ENCODE data around the gene AUTS2.
A peak's percentile ranks its signal among the peaks of the same experiment; 100 is the strongest.

Gene AUTS2

GRCh38 chr7:70568674-70569334 is 970.5 kb downstream of the AUTS2 start:
- no peak for TF ChIP-seq POLR2A (IDR thresholded peaks at IDR 0.05; ENCODE audit: low read depth, low read length)
- no peak for TF ChIP-seq POLR2AphosphoS5 (IDR thresholded peaks at IDR 0.05; ENCODE audit: low read depth, low read length)
- no peak for TF ChIP-seq PAX5 (IDR thresholded peaks at IDR 0.05; ENCODE audit: insufficient read depth, low read length, severe bottlenecking)
- no peak for TF ChIP-seq TAF1 (IDR thresholded peaks at IDR 0.05; ENCODE audit: low read depth, low read length)
- TF ChIP-seq POU2F2 (IDR thresholded peaks at IDR 0.05; ENCODE audit: low read depth, low read length), result no peak
- TF ChIP-seq SPI1 (IDR thresholded peaks at IDR 0.05; ENCODE audit: low read depth, low read length), result no peak
- DNase-seq (ENCODE audit: insufficient read length, low spot score) (no peak), FAIRE-seq (no peak)

DNA sequence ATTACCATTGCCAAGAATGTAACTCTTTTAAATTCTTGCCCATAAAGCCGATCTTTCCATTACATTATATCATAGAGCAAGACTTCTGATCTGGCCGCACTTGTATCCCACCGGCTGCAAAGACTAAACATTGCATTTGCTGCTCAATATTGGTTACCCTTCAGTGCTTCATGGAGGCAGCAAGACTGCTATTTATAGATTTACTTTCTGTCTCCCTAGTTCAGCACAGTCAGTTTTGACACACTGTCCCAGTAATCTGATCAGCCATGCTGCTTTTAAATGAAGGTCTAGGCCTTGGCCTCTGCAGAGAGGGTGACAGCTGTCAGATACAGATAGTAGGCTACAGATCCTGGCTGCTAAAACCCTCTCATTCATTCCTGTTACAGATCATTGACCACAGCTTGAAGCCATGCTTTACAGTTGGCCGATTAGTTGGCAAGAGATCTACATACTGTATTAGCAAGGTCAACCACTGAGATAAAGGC is 971.1 kb downstream of the AUTS2 start:
- no peak for DNase-seq (ENCODE audit: insufficient read length, low spot score)
- peak; percentile 26 for FAIRE-seq
- TF ChIP-seq TAF1 (IDR thresholded peaks at IDR 0.05; ENCODE audit: low read depth, low read length) (no peak), PAX5 (IDR thresholded peaks at IDR 0.05; ENCODE audit: insufficient read depth, low read length, severe bottlenecking) (no peak), SPI1 (IDR thresholded peaks at IDR 0.05; ENCODE audit: low read depth, low read length) (no peak), POLR2AphosphoS5 (IDR thresholded peaks at IDR 0.05; ENCODE audit: low read depth, low read length) (no peak), POU2F2 (IDR thresholded peaks at IDR 0.05; ENCODE audit: low read depth, low read length) (no peak), POLR2A (IDR thresholded peaks at IDR 0.05; ENCODE audit: low read depth, low read length) (no peak)

DNA sequence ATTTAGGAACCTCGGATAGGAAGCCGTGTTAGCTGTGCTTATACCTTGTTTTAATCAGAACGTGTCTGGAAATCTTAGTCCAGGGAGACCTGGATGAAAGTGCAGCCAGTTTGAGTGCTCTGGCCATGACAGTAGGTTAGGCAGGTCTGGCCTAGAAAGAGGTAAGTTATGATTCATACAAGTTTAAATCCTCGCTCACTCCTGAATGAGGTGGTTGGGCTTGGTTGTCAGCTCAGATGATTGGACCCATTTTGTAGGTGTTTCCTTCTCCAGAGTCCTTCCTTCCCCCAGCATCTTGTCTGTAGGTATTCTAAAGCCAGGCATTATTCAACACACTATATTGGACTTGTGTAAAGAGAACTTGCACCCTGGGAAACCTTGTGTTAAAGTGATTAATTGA is 971.8 kb downstream of the AUTS2 start:
- TF ChIP-seq PAX5 (IDR thresholded peaks at IDR 0.05; ENCODE audit: insufficient read depth, low read length, severe bottlenecking) (no peak), POLR2A (IDR thresholded peaks at IDR 0.05; ENCODE audit: low read depth, low read length) (no peak), POLR2AphosphoS5 (IDR thresholded peaks at IDR 0.05; ENCODE audit: low read depth, low read length) (no peak), SPI1 (IDR thresholded peaks at IDR 0.05; ENCODE audit: low read depth, low read length) (no peak), TAF1 (IDR thresholded peaks at IDR 0.05; ENCODE audit: low read depth, low read length) (no peak), POU2F2 (IDR thresholded peaks at IDR 0.05; ENCODE audit: low read depth, low read length) (no peak)
- DNase-seq (ENCODE audit: insufficient read length, low spot score) (no peak), FAIRE-seq (peak; percentile 26)

DNA sequence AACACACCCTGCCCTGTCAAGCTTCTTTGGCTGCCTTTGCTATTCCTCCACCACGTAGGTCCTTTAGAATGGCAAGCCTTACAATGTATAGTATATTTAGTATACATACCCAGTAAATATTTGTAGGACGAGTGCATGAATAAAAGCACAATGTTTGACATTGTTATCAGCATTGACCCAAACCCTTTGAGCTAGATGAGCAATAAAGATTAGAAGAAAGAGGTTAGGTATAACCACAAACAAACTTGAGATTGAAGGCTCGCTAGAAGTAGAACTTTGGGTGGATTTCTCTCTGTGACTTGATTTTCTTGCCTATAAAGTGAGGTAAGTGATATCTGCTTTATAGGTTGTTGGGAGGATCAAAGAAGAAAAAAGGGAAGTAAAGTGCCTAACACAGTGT is 972.7 kb downstream of the AUTS2 start:
- no peak for FAIRE-seq
- TF ChIP-seq POU2F2 (IDR thresholded peaks at IDR 0.05; ENCODE audit: low read depth, low read length), result no peak
- no peak for TF ChIP-seq TAF1 (IDR thresholded peaks at IDR 0.05; ENCODE audit: low read depth, low read length)
- no peak for TF ChIP-seq POLR2A (IDR thresholded peaks at IDR 0.05; ENCODE audit: low read depth, low read length)
- TF ChIP-seq POLR2AphosphoS5 (IDR thresholded peaks at IDR 0.05; ENCODE audit: low read depth, low read length), result no peak
- no peak for DNase-seq (ENCODE audit: insufficient read length, low spot score)

DNA sequence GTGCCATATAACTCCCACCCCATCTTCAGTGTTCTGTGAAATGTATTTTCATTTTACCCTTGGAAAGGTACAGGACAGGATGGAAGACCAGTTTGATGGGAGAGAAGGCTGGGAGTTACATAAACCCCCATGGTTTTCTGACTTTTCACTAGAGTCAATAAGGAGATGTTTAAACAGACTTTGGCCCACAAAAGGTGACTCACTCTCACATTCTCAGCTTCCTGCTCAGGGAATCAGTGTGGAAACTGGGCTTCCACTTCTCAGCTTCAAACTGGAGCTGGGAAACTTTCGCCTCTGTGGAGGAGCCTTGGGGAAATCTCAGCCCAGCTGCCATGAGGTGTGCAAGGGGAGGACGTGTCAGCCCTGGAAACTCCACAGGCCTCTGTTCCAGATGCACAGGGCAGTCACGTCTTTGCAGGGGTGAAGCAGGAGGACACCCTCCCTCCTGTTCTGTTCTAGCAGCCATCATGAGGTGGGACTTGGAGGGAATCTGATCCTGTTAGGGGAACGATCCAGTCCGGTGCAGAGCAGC is 973.2 kb downstream of the AUTS2 start:
- TF ChIP-seq TAF1 (IDR thresholded peaks at IDR 0.05; ENCODE audit: low read depth, low read length), result no peak
- no peak for TF ChIP-seq POLR2AphosphoS5 (IDR thresholded peaks at IDR 0.05; ENCODE audit: low read depth, low read length)
- TF ChIP-seq POU2F2 (IDR thresholded peaks at IDR 0.05; ENCODE audit: low read depth, low read length), result no peak
- no peak for DNase-seq (ENCODE audit: insufficient read length, low spot score)
- FAIRE-seq, result no peak

- TF ChIP-seq POLR2AphosphoS5 (IDR thresholded peaks at IDR 0.05; ENCODE audit: low read depth, low read length) (no peak), PAX5 (IDR thresholded peaks at IDR 0.05; ENCODE audit: insufficient read depth, low read length, severe bottlenecking) (no peak), SPI1 (IDR thresholded peaks at IDR 0.05; ENCODE audit: low read depth, low read length) (no peak), POU2F2 (IDR thresholded peaks at IDR 0.05; ENCODE audit: low read depth, low read length) (no peak), POLR2A (IDR thresholded peaks at IDR 0.05; ENCODE audit: low read depth, low read length) (no peak)
- no peak for FAIRE-seq
- no peak for DNase-seq (ENCODE audit: insufficient read length, low spot score)
Observed at GRCh38 chr7:70571961-70572360, 973.7 kb downstream of the AUTS2 start.

DNA sequence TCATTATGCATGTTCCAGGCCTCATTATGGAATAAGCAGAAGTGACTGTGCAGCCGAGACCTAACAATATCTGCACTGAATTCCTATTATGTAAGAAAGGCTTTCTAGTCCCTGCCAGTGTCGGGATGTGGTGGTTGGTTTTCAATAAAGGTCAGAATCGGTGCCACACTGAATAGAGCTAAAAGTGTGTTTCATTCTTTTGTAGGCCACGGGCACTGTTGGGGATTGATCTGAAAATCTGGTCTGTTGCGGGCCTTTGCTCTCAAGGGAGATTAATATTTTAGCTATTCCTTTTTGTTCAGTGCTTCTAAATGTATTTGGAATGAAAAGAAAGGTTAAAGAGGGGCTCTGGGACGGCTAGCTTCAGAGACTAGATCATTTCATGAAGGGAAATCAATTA is 974.3 kb downstream of the AUTS2 start:
- TF ChIP-seq POLR2AphosphoS5 (IDR thresholded peaks at IDR 0.05; ENCODE audit: low read depth, low read length) (no peak), SPI1 (IDR thresholded peaks at IDR 0.05; ENCODE audit: low read depth, low read length) (no peak), PAX5 (IDR thresholded peaks at IDR 0.05; ENCODE audit: insufficient read depth, low read length, severe bottlenecking) (no peak), POLR2A (IDR thresholded peaks at IDR 0.05; ENCODE audit: low read depth, low read length) (no peak)
- FAIRE-seq (no peak), DNase-seq (ENCODE audit: insufficient read length, low spot score) (no peak)

- DNase-seq (ENCODE audit: insufficient read length, low spot score), result no peak
- TF ChIP-seq POLR2A (IDR thresholded peaks at IDR 0.05; ENCODE audit: low read depth, low read length) (no peak), POU2F2 (IDR thresholded peaks at IDR 0.05; ENCODE audit: low read depth, low read length) (no peak), PAX5 (IDR thresholded peaks at IDR 0.05; ENCODE audit: insufficient read depth, low read length, severe bottlenecking) (no peak), SPI1 (IDR thresholded peaks at IDR 0.05; ENCODE audit: low read depth, low read length) (no peak), TAF1 (IDR thresholded peaks at IDR 0.05; ENCODE audit: low read depth, low read length) (no peak), POLR2AphosphoS5 (IDR thresholded peaks at IDR 0.05; ENCODE audit: low read depth, low read length) (no peak)
- no peak for FAIRE-seq
Observed at GRCh38 chr7:70573071-70573661, 974.9 kb downstream of the AUTS2 start.

DNA sequence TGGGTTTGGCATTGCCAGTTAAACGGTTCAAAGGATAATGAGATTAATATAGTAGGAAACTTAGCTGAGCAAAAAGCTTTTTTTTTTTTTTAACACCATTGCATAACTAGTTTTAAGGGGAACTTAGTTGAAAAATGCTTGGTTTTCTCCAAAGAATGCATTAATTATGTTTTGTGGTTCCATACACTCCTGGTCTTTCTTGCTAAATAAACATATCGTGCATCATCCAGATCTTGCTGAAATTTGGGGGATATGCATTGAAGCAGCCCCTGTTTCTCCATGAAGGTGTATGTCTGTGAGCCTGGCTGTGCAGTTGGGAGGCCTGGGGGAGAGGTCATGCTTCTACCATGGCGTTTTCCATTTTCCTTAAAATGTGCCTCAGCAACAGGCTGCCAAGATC is 975.4 kb downstream of the AUTS2 start:
- no peak for DNase-seq (ENCODE audit: insufficient read length, low spot score)
- FAIRE-seq, result no peak
- no peak for TF ChIP-seq SPI1 (IDR thresholded peaks at IDR 0.05; ENCODE audit: low read depth, low read length)

DNA sequence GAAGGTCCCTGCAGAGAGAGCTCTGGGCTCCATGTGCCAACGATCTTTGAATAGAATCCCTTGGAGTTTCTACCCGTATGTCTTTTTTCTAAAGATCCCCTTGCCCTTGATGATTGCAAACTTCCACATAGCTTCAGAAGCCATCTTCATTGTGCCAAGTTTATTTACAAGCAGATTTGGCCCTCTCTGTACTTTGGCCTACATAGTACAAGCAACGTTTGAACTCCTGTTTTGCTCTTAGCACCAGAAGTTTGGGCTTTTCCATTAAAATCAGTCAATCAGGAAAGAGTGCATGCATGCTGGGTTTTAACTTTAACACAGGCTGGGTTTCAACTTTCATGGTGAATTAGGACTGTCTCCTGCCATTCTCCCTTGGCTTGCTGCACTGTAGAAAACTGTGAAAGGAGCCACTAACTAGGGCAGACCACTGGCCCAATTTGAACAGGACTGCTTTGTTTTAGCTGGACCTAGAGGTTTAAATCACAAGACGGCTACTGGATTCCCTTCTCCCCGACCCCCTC is 976.1 kb downstream of the AUTS2 start:
- no peak for FAIRE-seq
- DNase-seq (ENCODE audit: insufficient read length, low spot score), result no peak
- TF ChIP-seq POLR2AphosphoS5 (IDR thresholded peaks at IDR 0.05; ENCODE audit: low read depth, low read length) (no peak), PAX5 (IDR thresholded peaks at IDR 0.05; ENCODE audit: insufficient read depth, low read length, severe bottlenecking) (no peak), SPI1 (IDR thresholded peaks at IDR 0.05; ENCODE audit: low read depth, low read length) (no peak), POLR2A (IDR thresholded peaks at IDR 0.05; ENCODE audit: low read depth, low read length) (no peak), TAF1 (IDR thresholded peaks at IDR 0.05; ENCODE audit: low read depth, low read length) (no peak), POU2F2 (IDR thresholded peaks at IDR 0.05; ENCODE audit: low read depth, low read length) (no peak)

Measured in GM12891 (cell line).